PC-9 (cell line): ENCODE data around the gene PAPSS1.

Source experiments
- CTCF ChIP-seq: fragments of 200-600 bp; sonication (generic); conservative IDR thresholded peaks from 2 replicates; pipeline ENCODE4 v1.6.1; 2017; ENCODE audit warnings: mixed run types, antibody characterized with exemption, mild to moderate bottlenecking, moderate library complexity
- EZH2 ChIP-seq: fragments of 200-600 bp; sonication (generic); IDR thresholded peaks from 2 replicates; pipeline ENCODE4 v1.8.0; 2017; ENCODE audit warnings: antibody characterized with exemption, low read depth

GRCh38 chr4:107586371-107586770 is 133.7 kb downstream of the PAPSS1 start:
- TF ChIP-seq CTCF (no peak), EZH2 (no peak)
